ENCODE measurements around the gene FBXO2. TPM values are rescaled to one million over a fixed set of nuclear protein-coding genes. Genes with fewer than 3 reads are reported as not detected.

FBXO2 gene
- total and polyA plus RNA-seq, 9 of the 15 experiments (the other 6 are each of a cell fraction or from before 2014, with no cell fraction given), result 0.04 to 1.9 (median 0.27) TPM

DNA sequence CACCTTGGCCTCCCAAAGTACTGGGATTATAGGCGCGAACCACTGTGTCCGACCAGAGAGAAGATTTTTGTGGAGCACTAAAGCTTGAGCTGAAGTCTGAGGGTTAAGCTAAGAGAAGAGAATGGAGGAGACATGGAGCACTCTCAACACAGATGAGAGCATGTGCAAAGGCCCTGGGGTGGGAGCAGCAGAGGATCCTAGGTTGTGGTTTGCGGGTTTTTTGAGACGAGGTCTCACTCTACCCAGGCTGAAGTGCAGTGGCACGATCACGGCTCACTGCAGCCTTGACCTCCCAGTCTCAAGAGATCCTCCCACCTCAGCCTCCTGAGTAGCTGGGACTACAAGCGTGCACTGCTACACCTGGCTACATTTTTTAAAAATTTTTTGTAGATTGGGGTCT is 30.5 kb downstream of the FBXO2 start (continued):
- TF ChIP-seq RBM25 (IDR thresholded peaks at IDR 0.05; ENCODE audit: low read depth, low read length, severe bottlenecking) (peak; percentile 63), ZNF121 (CRISPR knock-in tag; conservative IDR thresholded peaks at IDR 0.05) (0 out of 2 replicates have a peak, but pooled peaks have one; percentile 9), ZNF57 (CRISPR knock-in tag; IDR thresholded peaks at IDR 0.05) (no peak), EP300 (IDR thresholded peaks at IDR 0.05; ENCODE audit: low read length) (no peak), RBBP5 (IDR thresholded peaks at IDR 0.05; ENCODE audit: borderline replicate concordance, insufficient read depth, low read length, poor library complexity, severe bottlenecking) (no peak), CHCHD3 (CRISPR knock-in tag; IDR thresholded peaks at IDR 0.05) (no peak), NR2C2 (CRISPR knock-in tag; IDR thresholded peaks at IDR 0.05) (no peak), NR2C2 (tag; IDR thresholded peaks at IDR 0.05) (no peak), CCAR2 (IDR thresholded peaks at IDR 0.05; ENCODE audit: low read depth, low read length) (no peak), LCOR (CRISPR knock-in tag; IDR thresholded peaks at IDR 0.05) (no peak), ZNF354B (CRISPR knock-in tag; IDR thresholded peaks at IDR 0.05) (no peak)
- TF ChIP-seq, protein P1, sequence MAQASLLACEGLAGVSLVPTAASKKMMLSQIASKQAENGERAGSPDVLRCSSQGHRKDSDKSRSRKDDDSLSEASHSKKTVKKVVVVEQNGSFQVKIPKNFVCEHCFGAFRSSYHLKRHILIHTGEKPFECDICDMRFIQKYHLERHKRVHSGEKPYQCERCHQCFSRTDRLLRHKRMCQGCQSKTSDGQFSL (CRISPR knock-in tag; IDR thresholded peaks at IDR 0.05), result no peak
- TF ChIP-seq, protein P1 (tag; IDR thresholded peaks at IDR 0.05), result no peak
- TF ChIP-seq, protein P2, sequence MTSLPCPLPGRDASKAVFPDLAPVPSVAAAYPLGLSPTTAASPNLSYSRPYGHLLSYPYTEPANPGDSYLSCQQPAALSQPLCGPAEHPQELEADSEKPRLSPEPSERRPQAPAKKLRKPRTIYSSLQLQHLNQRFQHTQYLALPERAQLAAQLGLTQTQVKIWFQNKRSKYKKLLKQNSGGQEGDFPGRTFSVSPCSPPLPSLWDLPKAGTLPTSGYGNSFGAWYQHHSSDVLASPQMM (CRISPR knock-in tag; IDR thresholded peaks at IDR 0.05), result no peak
- TF ChIP-seq, protein P3, sequence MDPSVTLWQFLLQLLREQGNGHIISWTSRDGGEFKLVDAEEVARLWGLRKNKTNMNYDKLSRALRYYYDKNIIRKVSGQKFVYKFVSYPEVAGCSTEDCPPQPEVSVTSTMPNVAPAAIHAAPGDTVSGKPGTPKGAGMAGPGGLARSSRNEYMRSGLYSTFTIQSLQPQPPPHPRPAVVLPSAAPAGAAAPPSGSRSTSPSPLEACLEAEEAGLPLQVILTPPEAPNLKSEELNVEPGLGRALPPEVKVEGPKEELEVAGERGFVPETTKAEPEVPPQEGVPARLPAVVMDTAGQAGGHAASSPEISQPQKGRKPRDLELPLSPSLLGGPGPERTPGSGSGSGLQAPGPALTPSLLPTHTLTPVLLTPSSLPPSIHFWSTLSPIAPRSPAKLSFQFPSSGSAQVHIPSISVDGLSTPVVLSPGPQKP (CRISPR knock-in tag; IDR thresholded peaks at IDR 0.05), result no peak

All from K562 (cell line).